NCI-H226 (cell line): ENCODE results near the gene DNAL4.

Experiments
- DNase-seq: peaks from one replicate; pipeline ENCODE4 v3.0.0-alpha.2; 2015

DNAL4 gene, protein sequence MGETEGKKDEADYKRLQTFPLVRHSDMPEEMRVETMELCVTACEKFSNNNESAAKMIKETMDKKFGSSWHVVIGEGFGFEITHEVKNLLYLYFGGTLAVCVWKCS

DNA sequence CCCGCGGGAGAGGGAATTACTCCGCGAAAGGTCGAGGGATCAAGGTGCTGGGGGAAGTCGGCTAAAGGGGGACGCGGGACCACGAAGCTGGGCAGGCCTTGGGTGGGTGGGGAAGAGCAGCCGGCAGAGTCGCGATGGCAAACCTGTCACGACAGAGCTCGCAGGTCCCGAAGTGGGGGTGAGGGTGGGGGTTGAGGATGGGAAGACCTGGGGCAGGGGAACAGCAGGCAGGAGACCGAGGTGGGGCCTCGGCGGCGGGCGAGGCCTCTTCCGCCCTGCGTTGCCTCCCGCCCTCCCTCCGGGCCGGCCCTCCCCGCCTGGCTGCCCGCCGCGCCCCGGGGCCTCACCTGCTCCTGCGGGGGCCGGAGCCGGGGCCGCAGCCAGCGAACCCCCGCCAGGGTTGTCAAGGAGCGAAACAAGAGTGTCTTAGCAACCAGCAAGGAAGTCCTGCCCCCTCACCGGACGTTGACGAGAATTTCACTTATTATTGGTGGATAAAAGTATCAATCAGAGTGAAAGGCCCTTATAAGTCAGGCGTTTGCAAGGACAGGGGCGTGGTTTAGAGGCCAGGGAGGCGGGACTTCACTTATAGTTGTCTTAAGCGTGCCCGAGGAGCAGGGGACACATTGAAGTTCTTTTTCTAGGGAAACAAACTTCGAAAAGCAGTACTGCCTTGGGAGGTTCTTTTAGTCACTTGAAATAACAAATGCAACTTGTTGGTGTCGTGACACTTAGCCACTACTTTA lies at the start of gene DNAL4:
TSS of gene DNAL4 (minus strand) at position 423 of the 746 bp plus-strand sequence. CDS start 11,412 bp downstream, outside the sequence.
- peak; percentile 81 for DNase-seq

DNA sequence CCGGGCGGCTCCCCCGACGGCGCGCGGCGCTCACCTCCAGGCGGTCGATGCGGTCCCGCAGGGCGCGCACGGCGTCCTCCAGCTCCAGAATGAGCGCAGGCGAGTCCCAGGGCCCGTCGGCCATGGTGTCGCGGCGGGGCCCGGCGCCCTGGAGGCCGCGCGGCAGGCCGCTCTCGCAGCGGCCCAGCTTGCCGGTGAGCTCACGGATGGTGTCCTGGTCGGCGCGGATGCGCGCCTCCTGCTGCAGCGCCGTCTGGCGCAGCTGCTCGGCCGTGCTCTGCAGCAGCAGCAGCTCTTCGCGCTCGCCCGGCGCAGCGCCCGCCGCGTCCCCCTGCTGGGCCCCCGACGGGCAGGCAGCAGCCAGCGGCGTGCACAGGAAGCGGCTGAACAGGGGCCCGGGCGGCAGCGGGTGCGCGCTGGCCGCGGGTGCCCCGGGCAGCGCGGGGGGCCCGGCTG lies 49.3 kb upstream of the DNAL4 start:
- peak; percentile 34 for DNase-seq

DNA sequence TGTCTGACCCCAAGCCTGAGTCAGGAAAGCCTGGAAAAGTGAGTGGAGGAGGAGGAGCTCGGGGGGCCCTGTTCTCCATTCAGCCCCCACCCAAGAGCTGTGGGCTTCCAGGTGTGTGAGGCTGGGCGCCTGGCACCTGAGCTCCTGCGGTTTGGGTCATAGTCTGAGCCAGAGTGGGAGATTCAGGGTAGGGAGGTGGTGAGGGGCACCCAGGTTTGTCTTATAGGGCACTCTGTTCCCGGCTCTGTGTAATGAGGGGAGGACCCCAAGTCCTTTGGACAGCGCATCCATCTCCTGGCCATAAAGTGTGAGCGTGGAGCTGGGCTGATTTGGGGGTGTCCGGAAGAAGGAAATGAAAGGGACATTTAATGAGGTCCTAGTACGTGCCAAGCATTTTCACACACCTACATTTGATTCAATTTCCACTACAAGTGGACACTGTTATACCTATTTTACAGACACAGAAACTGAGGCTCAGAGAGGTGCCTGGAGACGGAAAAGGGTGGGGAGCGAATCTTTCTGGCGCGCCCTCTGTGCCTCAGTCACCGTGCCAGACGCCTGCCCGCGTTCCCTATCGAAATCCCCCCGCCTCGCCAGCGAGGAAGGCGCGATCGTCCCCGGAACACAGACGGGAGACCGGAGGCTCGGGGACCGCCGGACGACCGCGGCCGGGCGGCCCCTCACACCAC lies 48.7 kb upstream of the DNAL4 start:
- DNase-seq = no peak

DNA sequence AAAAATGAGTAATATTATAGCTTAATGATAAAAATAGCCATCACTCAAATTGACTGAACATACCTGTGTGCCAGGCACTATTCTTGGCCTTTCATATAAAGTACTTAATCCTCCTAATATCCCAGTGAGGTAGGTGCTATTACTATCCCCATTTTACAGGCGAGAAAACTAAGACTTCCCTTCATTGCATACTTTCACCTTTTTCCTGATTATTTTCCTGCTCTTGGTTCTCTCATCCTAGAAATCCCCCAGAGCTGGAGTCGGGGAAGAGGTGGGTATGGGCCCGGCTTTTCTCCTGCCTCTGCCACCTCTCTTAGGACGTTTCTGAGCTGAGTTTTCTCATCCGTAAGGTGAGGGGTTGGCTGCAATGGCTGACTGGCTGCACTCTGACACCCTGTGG lies 47.7 kb upstream of the DNAL4 start:
- DNase-seq = no peak

DNA sequence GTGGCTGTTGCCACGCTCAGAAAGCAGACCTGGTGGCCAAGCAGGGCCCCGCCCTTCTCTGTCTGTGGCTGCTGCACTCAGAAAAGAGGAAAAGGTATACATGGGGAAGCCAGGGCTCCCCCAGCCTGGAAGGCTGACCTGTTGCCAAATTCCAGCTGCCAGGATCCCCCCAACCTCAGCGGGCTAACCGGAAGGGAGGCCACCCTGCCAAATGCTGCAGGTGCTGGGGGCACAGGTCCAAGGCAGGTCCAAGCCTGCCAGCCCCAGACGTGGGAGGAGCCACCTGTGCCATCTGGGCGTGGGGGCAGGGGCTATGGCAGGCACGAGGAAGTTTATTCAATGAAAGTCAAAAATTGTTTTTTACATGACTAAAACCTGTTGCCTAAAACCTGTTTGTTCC lies 47.3 kb upstream of the DNAL4 start:
- DNase-seq = no peak

DNA sequence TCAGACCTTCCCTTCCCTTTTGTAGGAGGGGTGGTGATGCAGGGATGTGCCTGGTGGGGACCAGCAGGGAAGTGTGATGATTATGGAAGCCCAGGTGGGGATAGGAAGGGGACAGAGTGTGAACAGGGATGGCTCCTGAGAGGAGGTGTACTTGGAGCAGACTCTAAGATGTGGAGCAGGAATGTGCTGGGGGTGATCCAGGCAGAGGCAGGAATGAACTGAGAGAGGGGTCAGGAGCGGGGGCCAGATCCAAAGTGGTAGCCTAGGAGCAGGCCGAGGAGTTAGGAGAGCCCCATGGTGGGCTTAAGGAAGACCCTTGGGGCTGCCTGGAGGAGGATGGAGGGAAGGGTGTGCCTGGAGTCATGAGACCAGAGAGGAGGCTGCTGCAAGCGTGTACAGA lies 46.2 kb upstream of the DNAL4 start:
- DNase-seq = no peak

DNA sequence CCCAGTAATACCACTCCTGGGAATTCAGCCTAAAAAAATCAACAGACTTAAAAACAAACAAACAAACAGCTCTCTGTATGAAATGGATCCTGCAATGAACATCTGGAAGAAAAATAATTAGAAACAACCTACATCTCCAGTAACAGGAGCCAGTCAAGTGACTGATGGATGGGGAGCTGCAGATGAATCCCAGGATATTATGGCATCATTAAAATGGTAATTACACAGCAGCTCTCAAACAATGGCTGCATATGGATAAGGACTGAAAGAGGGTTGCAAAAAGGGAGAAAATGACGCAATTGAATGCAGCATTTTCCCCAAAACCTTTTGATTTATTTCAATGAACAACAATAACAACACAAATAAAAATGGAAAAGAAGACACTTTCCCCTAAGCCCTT lies 45.7 kb upstream of the DNAL4 start:
- DNase-seq = no peak

DNA sequence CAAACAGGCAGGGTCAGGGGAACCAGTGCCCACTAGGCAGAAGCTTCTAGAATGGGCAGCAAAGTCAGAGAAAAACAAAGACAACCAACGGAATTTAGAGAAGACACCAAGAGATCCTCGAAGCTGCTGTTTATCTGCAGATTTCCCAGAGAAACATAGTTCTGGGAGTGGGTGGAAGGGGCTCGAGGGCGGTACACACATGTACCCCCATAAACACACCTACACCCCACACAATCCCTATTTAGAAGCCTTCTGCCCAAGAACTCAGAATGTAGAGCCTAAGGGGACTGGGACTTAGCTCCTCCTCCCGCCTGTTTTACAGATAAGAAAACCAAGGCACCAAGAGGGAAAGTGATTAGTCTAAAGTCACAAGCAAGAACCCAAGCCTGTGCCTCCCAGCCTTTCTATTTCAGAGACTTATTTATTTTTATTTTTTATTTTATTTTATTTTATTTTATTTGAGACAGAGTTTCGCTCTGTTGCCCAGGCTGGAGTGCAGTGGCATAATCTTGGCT lies 43.5 kb upstream of the DNAL4 start:
- DNase-seq = no peak

DNA sequence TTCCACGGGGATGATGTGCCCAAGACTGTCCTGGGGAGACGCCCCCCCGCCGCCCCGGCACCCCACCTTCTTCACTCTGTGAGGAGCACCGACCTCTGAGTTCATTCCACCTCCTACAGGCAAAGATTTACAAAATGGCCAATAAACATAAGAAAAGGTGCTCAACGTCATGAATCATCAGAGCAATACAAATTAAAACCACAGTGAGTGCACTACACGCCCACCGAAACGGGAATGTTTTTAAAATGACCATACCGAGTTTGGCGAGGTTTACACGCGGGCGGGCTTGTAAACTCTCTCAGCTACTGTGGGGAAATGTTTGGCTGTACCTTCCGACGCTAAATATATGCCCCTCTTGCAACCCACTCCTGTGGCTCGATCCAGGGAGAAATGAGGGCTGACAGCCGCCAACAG lies 42.0 kb upstream of the DNAL4 start:
- DNase-seq = no peak

DNA sequence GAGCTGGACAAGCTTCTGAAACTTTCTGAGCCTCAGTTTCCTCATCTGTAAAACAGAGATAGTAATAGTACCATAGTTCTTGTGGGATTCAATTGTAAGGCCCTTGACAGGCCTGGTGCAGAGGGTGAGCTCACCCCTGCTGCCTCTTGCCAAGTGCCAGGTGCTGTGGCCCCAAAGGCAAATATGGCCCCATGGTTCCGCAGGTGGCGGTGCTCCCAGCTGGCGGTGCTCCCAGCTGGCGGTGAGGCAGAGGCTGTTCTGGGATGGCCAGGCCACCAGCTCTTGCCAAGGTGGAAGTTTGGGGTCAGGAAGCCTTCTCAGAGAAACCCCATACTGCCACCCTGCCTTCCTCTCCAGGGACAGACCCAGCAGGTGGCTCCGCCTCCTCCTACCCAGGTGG lies 41.0 kb upstream of the DNAL4 start:
- no peak for DNase-seq

DNA sequence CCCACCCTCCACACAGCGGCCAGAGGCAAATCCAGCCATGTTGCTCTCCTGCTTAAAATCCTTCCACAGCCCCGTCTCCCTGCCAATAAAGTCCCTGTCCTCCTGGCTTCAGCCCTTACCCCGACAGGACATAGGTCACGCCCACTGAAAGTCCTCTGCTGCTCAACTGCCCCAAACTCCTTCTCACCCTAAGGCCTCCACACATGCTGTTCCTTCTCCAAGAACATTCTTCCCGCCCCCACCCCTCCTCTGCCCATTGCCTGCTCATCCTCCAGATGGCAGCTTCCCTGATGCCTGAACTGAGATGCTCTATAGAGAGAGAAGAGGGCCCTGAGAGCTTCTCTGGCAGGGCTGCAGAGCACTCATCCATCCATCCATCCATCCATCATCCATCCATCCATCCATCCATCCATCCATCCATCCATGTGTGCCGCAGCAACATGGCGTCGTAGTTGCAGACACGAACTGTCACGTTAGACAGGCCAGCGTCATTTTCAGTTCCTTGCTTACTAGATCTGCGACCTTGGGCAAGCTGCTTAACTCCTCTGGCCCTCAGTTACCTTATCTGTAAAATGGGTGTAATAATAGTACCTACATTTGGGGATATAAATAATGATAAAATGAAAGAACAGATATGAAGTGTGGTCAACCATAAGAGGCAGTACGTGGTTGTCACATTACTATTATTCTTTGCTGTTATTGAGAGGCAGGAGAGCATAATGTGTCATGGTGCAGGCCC lies 40.4 kb upstream of the DNAL4 start:
- no peak for DNase-seq

DNA sequence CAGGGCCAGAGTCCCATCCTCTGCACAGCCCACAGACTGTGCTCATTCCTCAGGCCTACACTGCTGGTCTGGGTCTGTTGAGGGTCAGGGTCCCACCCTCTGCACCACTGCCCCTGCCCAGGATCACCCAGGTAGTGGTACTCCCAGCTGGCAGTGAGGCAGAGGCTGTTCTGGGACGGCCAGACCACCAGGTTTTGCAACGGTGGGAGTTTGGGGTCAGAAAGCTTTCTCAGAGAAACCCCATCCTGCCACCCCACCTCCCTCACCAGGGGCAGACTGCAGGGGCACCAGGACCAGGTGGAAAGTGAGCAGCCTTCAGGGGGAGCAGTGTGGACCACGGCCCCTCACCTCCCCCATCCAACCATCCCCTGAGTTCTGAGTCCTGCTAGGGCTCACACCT lies 39.1 kb upstream of the DNAL4 start:
- no peak for DNase-seq

DNA sequence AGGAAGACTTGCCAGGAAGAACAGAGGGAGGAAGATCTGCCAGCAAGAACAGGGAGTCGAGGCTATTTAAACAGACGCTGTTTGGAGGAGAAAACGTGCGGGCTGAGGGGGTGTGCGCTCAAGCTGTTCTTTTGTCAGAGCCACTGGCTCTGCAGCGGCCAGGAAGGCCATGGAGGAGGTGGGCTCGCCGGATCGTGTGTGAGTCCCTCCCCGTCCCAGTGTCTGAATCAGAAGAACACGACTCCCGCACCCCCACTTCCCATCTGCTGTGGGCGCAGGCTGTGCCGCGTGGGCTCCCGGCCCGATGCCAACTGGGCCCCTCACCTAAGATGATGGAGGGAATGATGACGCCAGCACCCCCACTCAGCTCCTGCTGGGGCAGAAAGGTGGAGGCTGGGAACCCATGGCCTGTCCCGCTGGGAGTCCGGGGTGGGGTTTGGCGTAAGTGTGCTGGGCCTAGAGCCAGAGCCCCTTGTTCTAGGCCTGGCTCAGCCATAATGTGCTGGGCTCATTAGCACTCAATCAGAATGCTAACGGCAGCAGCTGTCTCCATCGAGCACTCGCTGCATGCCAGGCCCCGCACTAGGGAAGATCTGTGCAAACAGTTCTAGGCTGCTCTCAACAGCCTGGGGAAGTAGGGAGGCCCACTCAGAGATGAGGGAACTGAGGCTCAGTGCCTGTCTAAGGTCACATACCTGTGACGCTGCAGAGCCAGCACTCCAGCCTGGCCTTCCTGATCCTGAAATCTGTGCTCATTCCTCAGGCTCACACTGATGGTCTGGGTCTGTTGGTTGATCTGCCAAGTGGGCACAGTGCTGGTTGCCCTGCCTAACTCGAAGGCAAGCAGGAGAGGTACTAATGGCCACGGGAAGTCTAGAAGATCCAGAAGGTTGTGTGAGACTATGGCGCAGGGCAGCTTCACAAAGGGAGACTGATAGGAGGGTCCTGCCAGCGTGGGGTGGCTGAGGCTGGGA lies 38.3 kb upstream of the DNAL4 start:
- DNase-seq = no peak

DNA sequence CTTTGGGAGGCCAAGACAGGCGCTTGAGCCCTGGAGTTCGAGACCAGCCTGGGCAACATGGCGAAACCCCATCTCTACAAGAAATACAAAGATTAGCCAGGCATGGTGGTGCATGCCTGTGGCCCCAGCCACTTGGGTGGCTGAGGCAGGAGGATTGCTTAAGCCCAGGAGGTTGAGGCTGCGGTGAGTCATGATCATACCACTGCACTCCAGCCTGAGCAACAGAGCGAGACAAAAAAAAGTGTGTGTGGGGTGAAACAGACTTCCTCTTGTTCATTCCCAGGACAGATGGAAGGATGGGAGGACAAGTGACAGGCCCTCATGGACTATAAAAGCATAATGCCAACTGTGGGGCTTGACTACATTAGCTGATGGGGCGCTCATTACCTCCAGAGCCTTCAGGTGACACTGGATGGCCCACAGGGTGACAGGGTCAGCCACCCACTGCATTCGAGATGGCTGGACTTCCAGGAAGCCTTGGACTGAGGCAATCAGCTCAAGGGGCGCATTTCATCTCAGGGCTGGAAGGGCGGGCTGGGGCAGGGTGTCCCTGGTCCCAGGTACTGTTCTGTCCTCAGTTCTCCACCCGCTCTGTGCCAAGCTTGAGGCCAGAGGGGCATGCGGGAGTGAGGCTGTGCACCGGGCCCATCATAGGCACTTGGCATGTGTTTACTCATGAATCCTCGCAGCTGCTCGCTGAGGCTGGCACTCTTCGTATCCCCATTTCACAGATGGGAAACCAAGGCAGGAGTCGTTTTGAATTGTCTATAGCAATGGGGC lies 37.4 kb upstream of the DNAL4 start:
- DNase-seq = peak; percentile 55

DNA sequence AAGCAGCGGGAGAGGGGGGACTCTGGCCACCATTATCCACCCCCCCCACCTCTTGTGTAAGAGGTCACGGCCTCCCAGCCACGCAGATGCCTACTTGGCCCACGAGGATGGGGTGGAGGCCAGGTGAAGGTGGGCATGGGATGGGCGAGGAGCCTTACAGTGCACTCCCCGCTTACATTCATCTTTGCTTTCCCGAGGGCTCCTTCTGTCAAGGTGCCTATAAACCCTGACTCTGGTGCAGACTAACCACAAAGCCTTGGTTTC lies 36.8 kb upstream of the DNAL4 start:
- no peak for DNase-seq

DNA sequence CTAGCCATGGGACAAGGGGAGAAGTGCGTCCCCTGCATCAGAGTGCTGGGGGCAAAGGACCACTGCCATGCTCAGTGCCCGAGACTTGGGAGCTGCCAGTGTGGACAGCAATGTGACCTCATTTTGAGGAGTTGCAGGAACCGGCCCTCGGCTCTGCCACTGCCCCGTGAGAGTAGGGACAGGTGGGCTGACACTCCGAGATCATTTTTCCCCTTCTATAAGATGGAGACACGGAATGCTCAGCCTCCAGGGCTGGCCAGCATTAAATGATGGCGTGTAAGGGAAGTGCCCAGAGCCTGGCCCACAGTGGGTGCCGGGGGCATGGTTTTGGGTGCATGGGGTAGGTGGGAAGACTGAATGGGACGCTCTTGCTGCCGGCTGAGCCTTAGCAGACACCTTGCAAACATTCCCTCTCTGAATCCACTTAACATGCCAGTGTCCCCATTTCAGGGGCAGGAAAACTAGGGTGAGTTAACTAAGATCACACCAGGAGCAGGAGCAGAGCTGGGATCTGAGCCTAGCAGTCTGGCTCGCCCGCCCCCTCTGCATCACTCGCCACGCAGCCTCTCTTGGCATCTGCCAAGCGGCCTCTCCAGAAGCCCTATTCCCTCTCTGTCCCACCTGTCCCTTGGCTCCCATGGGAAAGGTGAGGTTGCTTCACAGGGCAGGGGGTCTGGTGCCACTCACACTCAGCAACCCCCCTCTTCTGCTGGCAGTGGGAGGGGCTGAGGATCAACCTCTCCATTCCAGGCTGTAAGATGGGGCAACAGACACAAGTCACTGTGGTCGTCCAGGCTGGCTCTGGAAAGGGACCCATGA lies 36.3 kb upstream of the DNAL4 start:
- no peak for DNase-seq

DNA sequence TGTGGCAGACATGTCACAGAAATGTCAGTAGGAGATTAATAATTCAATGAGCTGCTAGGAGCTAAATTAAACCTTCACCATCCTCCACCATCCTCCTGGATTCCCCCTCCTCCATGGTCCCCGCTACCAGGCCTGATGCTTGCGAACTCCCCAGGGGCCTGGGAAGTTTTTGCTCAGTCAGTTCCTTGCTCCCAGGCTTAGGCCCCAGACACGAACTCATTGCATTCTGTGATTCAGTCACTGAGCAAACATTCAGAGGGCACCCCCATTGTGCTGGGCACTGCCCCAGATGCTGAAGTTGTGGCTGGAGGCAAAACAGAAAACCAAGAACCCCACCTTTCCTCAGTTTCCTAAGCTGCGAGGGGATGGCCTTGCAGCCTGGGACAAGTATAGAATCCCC lies 35.5 kb upstream of the DNAL4 start:
- DNase-seq = no peak

DNA sequence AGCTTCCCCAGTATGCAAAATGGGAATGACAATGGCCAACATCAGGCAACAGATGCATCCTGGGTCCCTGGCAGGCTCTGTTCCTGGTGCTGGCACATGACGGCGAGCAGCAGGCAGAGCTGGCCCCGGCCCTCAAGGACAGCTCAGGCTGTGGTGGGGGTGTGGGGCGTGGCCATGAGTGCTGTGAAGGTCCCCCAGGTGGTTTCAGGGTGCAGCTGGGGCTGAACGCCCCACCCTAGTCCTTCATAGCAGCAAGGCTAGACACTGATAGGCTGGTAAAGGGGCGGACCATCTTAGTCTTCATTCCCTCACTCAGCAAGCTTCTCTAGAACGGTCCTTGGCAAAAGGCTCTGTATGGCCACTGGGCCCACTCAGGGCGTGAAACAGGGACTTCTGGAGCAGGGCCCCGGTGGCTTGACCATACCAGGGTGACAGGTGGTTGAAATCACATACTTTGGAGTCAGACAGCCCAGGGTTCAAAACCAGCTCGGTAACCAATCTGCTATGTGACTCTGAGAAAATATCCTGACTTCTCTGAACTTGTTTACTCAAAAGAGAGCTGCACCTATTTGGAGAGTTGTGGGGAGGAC lies 34.8 kb upstream of the DNAL4 start:
- DNase-seq = no peak

DNA sequence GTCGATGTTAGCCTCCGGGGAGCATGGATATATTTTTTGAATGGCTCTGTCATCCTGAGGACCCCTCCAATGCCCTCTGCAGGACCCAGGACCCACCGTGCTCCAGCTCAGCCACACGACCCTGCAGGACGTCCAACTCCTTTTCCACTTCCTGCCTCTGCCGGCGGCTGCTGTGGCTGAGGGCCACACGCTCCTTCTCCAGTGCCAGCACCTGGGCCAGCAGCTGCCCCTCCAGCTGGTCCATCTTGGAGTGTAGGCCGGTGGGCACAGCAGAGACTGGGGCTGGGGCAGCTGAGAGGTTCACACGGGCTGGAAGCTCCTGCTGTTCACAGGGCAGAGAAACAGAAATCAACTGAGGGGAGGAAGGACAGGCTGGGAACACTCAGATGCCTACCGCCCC lies 34.2 kb upstream of the DNAL4 start:
- no peak for DNase-seq

DNA sequence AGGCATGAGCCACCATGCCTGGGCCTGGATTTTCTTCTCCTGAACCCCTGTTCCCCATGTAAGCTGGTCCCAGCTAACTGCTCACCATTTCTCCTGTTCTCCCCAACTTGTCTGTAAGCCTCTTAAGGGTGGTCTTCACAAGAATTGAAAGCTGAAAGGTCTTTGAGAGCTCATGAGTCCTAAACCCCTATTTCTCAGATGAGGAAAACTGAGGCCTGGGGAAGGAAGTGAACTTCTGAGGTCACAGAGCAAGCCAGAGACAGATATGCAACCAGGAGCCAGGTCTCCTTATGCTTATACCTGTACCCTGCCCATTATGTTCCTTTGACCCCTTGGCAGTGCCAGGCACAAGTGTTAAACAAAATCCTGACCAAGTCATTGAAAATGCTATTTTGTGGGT lies 33.6 kb upstream of the DNAL4 start:
- no peak for DNase-seq
